SK-N-SH (cell line): Measurements from ENCODE around the gene PHGDH. TPM values are rescaled to one million over a fixed set of nuclear protein-coding genes. Genes with fewer than 3 reads are reported as not detected.

ENCODE experiments used
- CTCF ChIA-PET: fragments of 300-600, 350-600 bp; formaldehyde crosslinking; extraction: SDS; loops from one replicate; lab custom pipeline; 2021; lab: Yijun Ruan, JAX
- POLR2A ChIA-PET: fragments of 350-600 bp; sonication (Branson Sonifier 250); formaldehyde crosslinking; extraction: SDS; loops from one replicate; lab custom pipeline; 2020; ENCODE audit warnings: antibody characterized with exemption, inconsistent platforms; lab: Yijun Ruan, JAX
- DNase-seq: peaks from one replicate; pipeline ENCODE4 v3.0.0; 2012
- H2AFZ ChIP-seq: fragments of 200-600 bp; sonication (generic); 2 replicates; pipeline ENCODE4 v1.8.1; 2016; ENCODE audit warnings: antibody characterized with exemption, mild to moderate bottlenecking, low read depth
- H3F3A ChIP-seq: fragments of 200-600 bp; sonication (generic); replicated peaks from 2 replicates; pipeline ENCODE3; 2016; ENCODE audit warnings: antibody characterized with exemption, mild to moderate bottlenecking; ENCODE audit not compliant: insufficient read depth
- H3K27ac ChIP-seq, 2 experiments: fragments of 200-500 bp in 1 of 2; fragments of 200-600 bp in 1 of 2; sonication (Bioruptor generic) in 1 of 2; sonication (generic), shearing (Covaris generic) in 1 of 2; 2 replicates each; pipeline versions ENCODE4 v1.5.1 to v1.6.1; 2014 to 2016; ENCODE audit warnings: low read depth in 2 of 2, inconsistent platforms in 1 of 2, low read length in 1 of 2, mild to moderate bottlenecking in 1 of 2, mixed read lengths in 1 of 2
- H3K27me3 ChIP-seq: fragments of 200-600 bp; sonication (generic), shearing (Covaris generic); 2 replicates; pipeline ENCODE4 v1.6.1; 2016; ENCODE audit warnings: mixed run types; ENCODE audit not compliant: insufficient read depth
- H3K36me3 ChIP-seq, 2 experiments: fragments of 200-500 bp in 1 of 2; fragments of 200-600 bp in 1 of 2; sonication (Bioruptor generic) in 1 of 2; sonication (generic) in 1 of 2; replicated peaks in 1 of 2; 2 replicates each; pipeline versions ENCODE3 to v1.5.1; 2014 to 2016; ENCODE audit warnings: low read length in 1 of 2, mild to moderate bottlenecking in 1 of 2; ENCODE audit not compliant: insufficient read depth in 2 of 2, control insufficient read depth in 1 of 2
- H3K4me1 ChIP-seq, 2 experiments: fragments of 200-500 bp in 1 of 2; fragments of 200-600 bp in 1 of 2; sonication (Bioruptor generic) in 1 of 2; sonication (generic), shearing (Covaris generic) in 1 of 2; 2 replicates each; pipeline versions ENCODE4 v1.5.1 to v1.6.1; 2014 to 2016; ENCODE audit warnings: low read depth in 1 of 2, low read length in 1 of 2, mixed run types in 1 of 2; ENCODE audit not compliant: insufficient read depth in 2 of 2, control insufficient read depth in 1 of 2
- H3K4me2 ChIP-seq: fragments of 200-600 bp; sonication (generic), shearing (Covaris generic); 2 replicates; pipeline ENCODE4 v1.6.1; 2017; ENCODE audit warnings: mixed run types
- H3K4me3 ChIP-seq, 2 experiments: fragments of 200-500 bp in 1 of 2; fragments of 200-600 bp in 1 of 2; sonication (Bioruptor generic) in 1 of 2; sonication (generic), shearing (Covaris generic) in 1 of 2; 2 replicates each; pipeline versions ENCODE4 v1.5.1 to v1.8.1; 2014 to 2016; ENCODE audit warnings: low read depth in 2 of 2, inconsistent platforms in 1 of 2, low read length in 1 of 2, mild to moderate bottlenecking in 1 of 2, mixed read lengths in 1 of 2, moderate library complexity in 1 of 2
- H3K79me2 ChIP-seq: fragments of 200-600 bp; sonication (generic); 2 replicates; pipeline ENCODE4 v1.8.1; 2017; ENCODE audit warnings: mild to moderate bottlenecking; ENCODE audit not compliant: insufficient read depth
- H3K9ac ChIP-seq: fragments of 200-600 bp; sonication (generic); 2 replicates; pipeline ENCODE4 v1.6.1; 2017; ENCODE audit warnings: mixed run types
- H3K9me2 ChIP-seq: fragments of 200-600 bp; sonication (generic); 2 replicates; pipeline ENCODE4 v1.6.1; 2017; ENCODE audit warnings: mixed run types
- H3K9me3 ChIP-seq: fragments of 200-600 bp; sonication (generic); 2 replicates; pipeline ENCODE4 v1.6.1; 2017; ENCODE audit warnings: mixed run types, mild to moderate bottlenecking, moderate library complexity
- H4K20me1 ChIP-seq: fragments of 200-600 bp; sonication (generic); 2 replicates; pipeline ENCODE4 v1.6.1; 2017; ENCODE audit warnings: mild to moderate bottlenecking, mixed run types; ENCODE audit not compliant: insufficient read depth
- CTCF ChIP-seq: fragments of 200-600 bp; sonication (generic); IDR thresholded peaks from 2 replicates; pipeline ENCODE4 v1.6.1; 2017; ENCODE audit warnings: antibody characterized with exemption, mild to moderate bottlenecking, moderate library complexity
- ELF1 ChIP-seq: IDR thresholded peaks from 2 replicates; pipeline ENCODE4 v1.4.0; 2012
- EZH2phosphoT487 ChIP-seq: fragments of 200-600 bp; sonication (generic); IDR thresholded peaks from 2 replicates; pipeline ENCODE4 v1.6.1; 2017; ENCODE audit warnings: low read depth, mixed run types, mild to moderate bottlenecking, antibody characterized with exemption, moderate library complexity, borderline replicate concordance
- FOXJ3 ChIP-seq: sonication (generic); formaldehyde crosslinking; IDR thresholded peaks from 2 replicates; pipeline ENCODE4 v1.5.1; 2020; ENCODE audit warnings: mild to moderate bottlenecking, missing genetic modification reagents
- FOXM1 ChIP-seq: IDR thresholded peaks from 2 replicates; pipeline ENCODE4 v1.4.0; 2012; ENCODE audit warnings: low read depth, mild to moderate bottlenecking
- GABPA ChIP-seq: IDR thresholded peaks from 2 replicates; pipeline ENCODE4 v1.4.0; 2012; ENCODE audit warnings: low read depth, mild to moderate bottlenecking
- GATA2 ChIP-seq: sonication (generic); formaldehyde crosslinking; IDR thresholded peaks from 2 replicates; pipeline ENCODE4 v1.5.0; 2020; ENCODE audit warnings: mild to moderate bottlenecking, missing genetic modification reagents
- IRF3 ChIP-seq: fragments of 150-350 bp; IDR thresholded peaks from 2 replicates; pipeline ENCODE4 v1.6.1; 2016; ENCODE audit warnings: mild to moderate bottlenecking, low read depth, low read length
- JUND ChIP-seq: IDR thresholded peaks from 2 replicates; pipeline ENCODE4 v1.4.0; 2012
- MEF2A ChIP-seq: IDR thresholded peaks from 2 replicates; pipeline ENCODE4 v1.4.0; 2012; ENCODE audit warnings: low read depth, borderline replicate concordance
- NRF1 ChIP-seq: IDR thresholded peaks from 2 replicates; pipeline ENCODE4 v1.6.1; 2012; ENCODE audit warnings: low read depth, mild to moderate bottlenecking, low read length
- PBX3 ChIP-seq: IDR thresholded peaks from 2 replicates; pipeline ENCODE4; 2012
- POLR2AphosphoS5 ChIP-seq: IDR thresholded peaks from 2 replicates; pipeline ENCODE4 v1.6.1; 2012; ENCODE audit warnings: low read depth, low read length
- RAD21 ChIP-seq: IDR thresholded peaks from 2 replicates; pipeline ENCODE4 v1.6.1; 2012; ENCODE audit warnings: mild to moderate bottlenecking, low read length
- RFX5 ChIP-seq: IDR thresholded peaks from 2 replicates; pipeline ENCODE4 v1.6.1; 2012; ENCODE audit warnings: mild to moderate bottlenecking, improper control_type of control experiment, low read length
- RXRA ChIP-seq: IDR thresholded peaks from 2 replicates; pipeline ENCODE4 v1.4.0; 2012; ENCODE audit warnings: low read depth, mild to moderate bottlenecking, borderline replicate concordance
- TCF12 ChIP-seq: IDR thresholded peaks from 2 replicates; pipeline ENCODE4 v1.4.0; 2012
- TEAD4 ChIP-seq: IDR thresholded peaks from 2 replicates; pipeline ENCODE4 v1.4.0; 2012; ENCODE audit warnings: mild to moderate bottlenecking, borderline replicate concordance; ENCODE audit not compliant: insufficient read depth
- USF2 ChIP-seq: fragments of 150-350 bp; IDR thresholded peaks from 2 replicates; pipeline ENCODE4 v1.6.1; 2017; ENCODE audit warnings: antibody characterized with exemption, low read length, low read depth, borderline replicate concordance
- YY1 ChIP-seq: IDR thresholded peaks from 2 replicates; pipeline ENCODE4 v1.4.0; 2012; ENCODE audit warnings: low read depth, mild to moderate bottlenecking
- WGBS: methylation state at CpG from one replicate; pipeline ENCODE4 v1.1.6; 2017; ENCODE audit warnings: low lambda C conversion rate; 5-methylcytosine and 5-hydroxymethylcytosine counted together
- polyA plus RNA-seq, 3 experiments: library from polyadenylated mRNA; depleted of rRNA; stranded (reverse); fragments of >200 nt; gene quantifications; 2 replicates each; pipeline ENCODE4 v1.2.3, GENCODE V29; 2012

PHGDH gene
- polyA plus RNA-seq, 1 of the 3 experiments (the other 2 are of a cell fraction) = 30.2 TPM

- Histone ChIP-seq H4K20me1 (no peaks in the 10 kb centered on the region), H3K9me2 (no peaks in the 10 kb centered on the region), H3K4me1 (no peaks in the 10 kb centered on the region), H3K36me3 (no peaks in the 10 kb centered on the region), H3K9ac (no peak overlapping the region), H3K4me2 (no peak overlapping the region), H3K27me3 (no peaks in the 10 kb centered on the region; the same call in 1 of the 2 replicates), H3K27ac (no peak overlapping the region), H3K9me3 (no peaks in the 10 kb centered on the region), H2AFZ (no peak overlapping the region), H3F3A (no peaks in the 10 kb centered on the region), H3K79me2 (no peaks in the 10 kb centered on the region), H3K4me3 (no peak overlapping the region)
- DNase-seq = no peak
- ChIA-PET CTCF (interaction anchor here (1.4 to 2.6 kb wide), 3 partner anchors 10 to 76 kb away, joined by 4 to 20 read pairs (median 7); no protein-coding TSS in a partner anchor), POLR2A (no interaction called here)
- no peak for TF ChIP-seq GATA2
- TF ChIP-seq NRF1 = no peak
- no peak for TF ChIP-seq POLR2AphosphoS5
- TF ChIP-seq RAD21 = no peak
- TF ChIP-seq YY1 = no peak
- no peak for TF ChIP-seq RXRA
- TF ChIP-seq CTCF = no peak
- TF ChIP-seq TCF12 = no peak
- TF ChIP-seq USF2 = no peak
- TF ChIP-seq IRF3 = no peak
- TF ChIP-seq TEAD4 = no peak
- no peak for TF ChIP-seq PBX3
- no peak for TF ChIP-seq JUND
- no peak for TF ChIP-seq RFX5
- TF ChIP-seq FOXJ3 (CRISPR knock-in tag) = no peak
- TF ChIP-seq EZH2phosphoT487 = no peak
- TF ChIP-seq GABPA = no peak
- TF ChIP-seq FOXM1 = no peak
- no peak for TF ChIP-seq ELF1
- no peak for TF ChIP-seq MEF2A
- 18% methylated on average over 2 of the region's 2 CpGs for WGBS
Observed at GRCh38 chr1:119687434-119688079, 24.2 kb upstream of the PHGDH start.
